Stimulated activated CD8-positive, alpha-beta memory T cell treated with anti-CD3 and anti-CD28 coated beads, Interleukin-12 subunit alpha, Interleukin-12 subunit beta, amount 100 ng/mL, for 4 hours (primary cell): ENCODE results near the gene PAX3.
"Not testable (repeated sequence)": the region's sequence is repeated elsewhere in the genome, so short reads cannot be mapped to it uniquely, and the experiment has no call there.

Experiments used
- DNase-seq: peaks from one replicate; pipeline ENCODE4 v3.0.0-alpha.2; 2020; ENCODE audit warnings: low read depth

Gene PAX3

DNA sequence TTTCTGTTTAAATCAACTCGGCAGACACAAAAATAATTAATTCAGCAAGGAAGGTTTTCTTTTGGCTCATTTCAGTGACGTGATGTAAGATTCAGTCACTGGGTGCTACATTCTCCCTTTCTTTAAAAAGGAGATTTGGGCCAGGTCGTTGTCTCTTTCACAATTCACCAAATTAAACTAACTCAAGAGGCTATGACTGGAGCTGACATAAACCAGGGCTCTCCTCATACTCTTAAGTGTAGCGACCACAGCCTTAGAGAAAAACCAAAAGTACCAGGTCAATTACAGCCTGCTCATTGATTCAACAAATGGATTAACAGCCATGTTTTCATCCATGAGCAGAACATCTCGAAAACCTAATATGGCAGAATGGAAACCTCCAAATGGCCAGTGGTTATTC lies 85.7 kb downstream of the PAX3 start:
- no peak for DNase-seq

DNA sequence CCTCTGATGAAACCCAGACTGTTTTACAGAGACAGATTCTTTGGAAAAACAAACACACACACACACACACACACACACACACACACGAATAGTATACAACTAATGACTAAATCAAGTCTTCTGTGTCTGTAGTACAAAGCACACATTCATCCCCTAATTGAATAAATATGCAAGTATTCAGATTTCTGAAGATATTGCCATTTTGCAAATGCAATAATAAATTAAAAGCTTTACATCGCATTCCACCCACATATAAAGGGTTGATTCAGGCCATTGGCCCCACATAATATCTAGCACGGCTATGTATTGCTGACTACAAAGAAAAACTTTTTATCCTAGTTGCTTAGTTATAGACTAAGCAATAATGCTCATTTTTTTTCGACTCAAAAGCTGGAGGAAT lies 86.2 kb downstream of the PAX3 start:
- DNase-seq: no peak

DNA sequence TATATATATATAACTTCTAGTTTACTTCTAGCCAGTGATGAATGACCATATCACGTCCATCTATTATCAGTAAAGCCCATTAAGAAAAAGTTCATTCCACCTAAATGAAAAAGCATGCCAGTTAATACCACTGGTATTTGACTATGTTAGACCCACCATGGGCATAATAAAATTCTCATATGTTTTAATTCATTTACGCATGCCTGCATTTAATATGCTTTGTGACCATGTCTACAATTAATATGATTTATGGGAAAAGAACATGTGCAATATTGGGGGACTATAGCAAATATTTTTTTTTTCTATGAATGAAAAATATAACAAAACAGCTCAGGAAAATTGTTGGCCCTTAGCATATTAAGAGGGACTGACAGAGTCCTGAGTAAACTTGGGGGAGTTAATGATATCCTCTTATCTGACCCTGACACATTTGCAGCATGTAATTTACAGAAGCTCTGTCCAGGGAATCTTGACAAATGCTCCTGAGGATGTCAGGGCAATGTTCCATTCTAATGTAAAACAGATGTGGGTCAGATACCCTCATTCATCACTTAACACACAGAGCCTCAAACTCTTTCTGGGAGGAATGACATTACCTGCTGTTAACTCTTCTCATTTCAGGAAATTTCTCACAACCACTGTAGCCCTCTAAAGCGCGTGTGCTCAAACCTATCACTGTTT lies 90.6 kb downstream of the PAX3 start:
- no peak for DNase-seq

DNA sequence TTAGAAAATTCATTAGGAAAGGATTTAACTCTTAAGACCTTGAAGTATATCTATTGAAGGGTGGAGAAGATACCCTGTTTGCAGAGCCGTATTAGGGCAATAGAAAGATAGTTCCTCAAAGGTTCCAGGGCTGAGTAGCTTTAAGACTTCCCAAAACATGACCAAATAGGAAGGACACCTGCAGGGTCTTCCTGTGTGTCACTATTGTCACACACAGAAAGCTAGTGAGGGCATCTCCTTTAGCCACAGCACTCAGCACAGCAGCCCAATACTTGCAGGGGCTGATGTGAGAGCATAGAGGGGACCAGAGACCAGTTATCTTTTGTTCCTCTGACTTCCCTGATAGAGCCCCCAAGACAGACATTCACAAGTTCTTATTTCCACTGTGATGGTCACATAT lies 93.7 kb downstream of the PAX3 start:
- DNase-seq: no peak

DNA sequence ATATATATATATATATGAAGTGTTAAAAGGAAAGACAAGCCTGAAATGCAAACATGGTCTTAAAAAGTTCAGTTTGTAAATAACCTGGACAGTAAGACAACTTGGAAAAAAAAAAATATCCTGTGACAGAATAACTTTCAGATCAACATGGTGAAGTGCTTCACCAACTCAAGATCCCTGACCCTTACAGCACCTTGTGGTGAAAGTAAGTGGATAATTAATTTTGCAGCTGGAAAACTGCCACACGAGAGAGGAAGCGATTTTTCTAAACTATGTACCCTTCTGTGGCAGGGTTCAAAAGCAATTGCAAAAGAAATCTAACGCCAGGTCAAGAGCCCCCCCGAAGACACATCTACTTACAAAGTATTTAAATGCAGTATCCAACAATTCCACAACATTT lies 95.8 kb downstream of the PAX3 start:
- no peak for DNase-seq

DNA sequence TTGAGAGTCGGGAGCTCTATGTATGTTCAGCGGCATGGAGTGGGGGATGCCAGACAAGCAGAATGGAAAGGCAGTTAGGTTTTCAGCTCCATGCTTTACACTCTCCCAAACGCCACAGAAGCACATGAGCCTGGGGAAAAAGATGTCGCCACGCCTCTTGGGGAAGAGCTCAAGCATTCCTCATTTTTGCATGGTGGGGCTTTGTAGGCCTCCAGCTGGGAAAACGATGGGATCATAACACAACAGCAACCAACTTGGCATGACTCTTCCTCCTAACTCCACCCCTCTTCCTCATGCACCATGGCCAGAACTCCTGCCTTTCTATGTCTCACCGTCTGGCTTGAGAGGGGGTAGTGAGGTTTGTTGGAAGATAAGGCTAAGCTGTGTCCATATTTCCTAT lies 102.6 kb downstream of the PAX3 start:
- DNase-seq: no peak

DNA sequence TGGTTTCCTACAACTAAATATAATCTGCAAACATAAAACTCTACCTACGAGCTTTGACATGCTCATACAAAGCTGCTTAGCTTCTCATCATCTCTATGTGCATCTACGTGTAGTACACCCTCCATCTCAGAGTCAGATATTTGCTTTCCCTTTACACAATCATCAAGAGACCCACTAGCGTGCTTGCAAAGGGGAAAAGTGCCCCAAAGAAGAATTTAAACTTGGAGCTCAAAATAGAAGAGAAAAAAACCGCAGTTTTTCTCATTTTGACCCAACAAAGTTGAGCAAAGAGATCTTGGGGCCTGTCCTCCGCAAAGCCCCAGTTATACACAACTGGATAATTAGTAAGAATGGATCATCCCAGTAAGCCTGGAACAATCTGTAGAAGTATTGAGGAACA lies 104.1 kb downstream of the PAX3 start:
- DNase-seq: no peak

DNA sequence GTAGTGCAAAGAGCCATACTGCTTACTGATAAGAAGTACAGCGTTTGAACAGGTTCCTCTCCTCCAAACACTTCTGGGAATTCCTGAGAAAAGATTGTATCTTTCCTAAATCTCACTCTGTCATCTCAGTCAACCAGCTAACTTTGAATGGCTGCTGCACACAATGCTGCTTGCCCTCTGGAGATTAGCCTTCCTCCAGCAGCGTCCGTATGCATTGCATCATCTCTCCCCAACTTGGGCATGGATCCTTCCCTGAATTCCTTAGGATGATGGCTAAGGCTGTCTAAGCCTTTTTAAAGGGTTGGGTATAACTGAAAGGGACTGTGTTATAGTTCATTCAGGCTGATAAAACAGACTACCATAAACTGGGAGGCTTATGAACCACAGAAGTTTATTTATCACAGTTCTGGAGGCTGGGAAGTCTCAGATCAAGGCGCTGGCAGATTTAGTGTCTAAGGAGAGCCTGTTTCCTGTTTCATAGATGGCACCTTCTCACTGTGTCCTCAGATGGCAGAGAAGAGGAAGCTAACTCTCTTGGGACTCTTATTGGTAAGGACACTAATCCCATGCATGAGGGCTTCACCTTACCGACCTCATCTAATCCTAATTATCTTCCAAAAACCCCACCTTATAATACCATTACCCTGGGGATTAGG lies 105.3 kb downstream of the PAX3 start:
- no peak for DNase-seq

DNA sequence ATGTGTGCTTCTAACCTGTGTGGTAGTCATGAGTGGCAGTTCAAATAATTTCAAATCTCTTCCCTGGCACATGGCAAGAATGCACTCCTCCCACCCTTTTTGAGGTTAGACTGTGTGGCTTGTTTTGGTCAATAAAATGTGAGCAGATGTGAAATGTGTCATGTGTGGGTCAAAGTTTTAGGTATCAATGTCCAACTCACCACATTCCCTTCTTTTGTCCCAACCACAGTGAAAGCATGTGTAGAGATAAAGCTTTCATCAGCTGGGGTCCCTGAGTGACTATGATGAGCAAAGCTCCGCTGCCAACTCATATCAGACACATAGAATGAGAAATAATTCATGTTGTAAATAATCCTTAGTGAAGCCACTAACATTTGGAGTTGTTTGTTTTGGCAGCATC lies 118.2 kb downstream of the PAX3 start:
- no peak for DNase-seq

DNA sequence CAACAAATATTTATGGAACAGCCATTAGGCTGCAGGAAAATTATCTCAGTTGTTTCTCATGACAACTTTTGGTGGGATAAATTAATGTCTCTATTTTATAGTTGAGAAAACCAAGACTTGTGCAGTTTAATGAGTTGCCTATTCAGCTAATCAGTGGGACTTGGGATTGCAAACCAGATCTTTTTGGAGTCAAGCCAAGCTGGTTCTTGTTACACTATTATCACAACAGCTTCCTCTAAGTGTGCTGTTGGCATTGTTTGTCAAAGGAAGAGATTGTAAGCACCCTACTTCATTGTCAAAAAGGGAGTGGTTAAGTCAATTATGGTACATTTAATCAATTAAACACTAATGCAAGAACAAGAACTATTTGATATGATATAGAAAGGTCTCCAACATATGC lies 119.2 kb downstream of the PAX3 start:
- no peak for DNase-seq

DNA sequence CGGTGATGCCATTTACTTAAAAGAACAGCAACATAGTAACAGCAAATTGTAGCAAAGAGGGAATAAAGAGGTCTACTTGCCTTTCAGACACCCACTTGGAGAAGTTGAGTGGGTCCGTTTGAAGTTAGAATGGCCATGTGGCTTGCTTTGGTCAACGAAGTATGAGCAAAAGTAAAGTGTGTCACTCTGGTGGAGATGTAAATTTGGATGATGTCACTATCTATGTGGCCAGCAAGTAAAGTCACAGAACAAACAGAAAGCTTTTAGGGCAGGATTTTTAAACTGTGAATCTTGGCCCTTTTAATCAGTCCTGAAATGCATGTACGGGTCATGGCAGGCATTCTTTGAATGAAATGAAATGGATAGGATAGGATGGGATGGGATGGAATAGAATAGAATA lies 120.3 kb downstream of the PAX3 start:
- DNase-seq: no peak

DNA sequence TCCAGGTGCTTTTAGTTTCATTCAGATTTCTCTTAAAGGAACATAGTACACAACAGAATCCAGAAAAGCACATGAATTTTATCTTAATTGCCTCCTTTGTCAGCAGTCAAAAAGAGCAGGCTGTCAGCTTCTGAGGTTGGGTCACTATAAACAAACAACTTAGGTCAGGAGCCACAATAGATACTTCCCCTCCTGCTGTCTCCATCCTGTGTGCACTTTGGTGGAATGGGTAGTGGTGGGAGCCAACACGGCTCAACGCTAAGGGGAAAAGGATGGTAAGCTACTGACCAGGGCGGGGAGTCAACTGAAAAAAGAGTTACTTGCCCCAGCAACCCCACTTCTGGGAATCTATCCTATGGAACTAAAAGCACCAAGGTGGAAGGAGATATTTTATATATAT lies 121.9 kb downstream of the PAX3 start:
- DNase-seq: no peak

DNA sequence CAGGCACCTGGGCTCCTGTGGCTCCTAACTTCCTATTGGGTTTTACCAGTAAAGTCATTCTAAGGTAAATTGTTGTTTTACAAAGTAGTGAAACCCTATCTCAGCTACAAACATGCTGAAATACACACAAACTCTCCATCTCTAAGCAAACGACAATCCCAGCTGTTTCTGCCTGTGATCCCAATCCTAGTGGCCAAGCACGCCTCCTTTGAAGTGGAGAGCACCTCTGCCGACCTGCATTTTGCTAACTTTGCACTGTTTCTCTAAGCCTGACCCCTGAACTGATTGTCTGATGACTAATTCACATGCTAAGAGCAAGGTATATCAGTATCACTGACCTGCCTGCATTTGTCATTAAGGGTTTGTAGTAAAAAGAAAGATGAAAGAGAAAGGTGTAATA lies 124.3 kb downstream of the PAX3 start:
- no peak for DNase-seq

DNA sequence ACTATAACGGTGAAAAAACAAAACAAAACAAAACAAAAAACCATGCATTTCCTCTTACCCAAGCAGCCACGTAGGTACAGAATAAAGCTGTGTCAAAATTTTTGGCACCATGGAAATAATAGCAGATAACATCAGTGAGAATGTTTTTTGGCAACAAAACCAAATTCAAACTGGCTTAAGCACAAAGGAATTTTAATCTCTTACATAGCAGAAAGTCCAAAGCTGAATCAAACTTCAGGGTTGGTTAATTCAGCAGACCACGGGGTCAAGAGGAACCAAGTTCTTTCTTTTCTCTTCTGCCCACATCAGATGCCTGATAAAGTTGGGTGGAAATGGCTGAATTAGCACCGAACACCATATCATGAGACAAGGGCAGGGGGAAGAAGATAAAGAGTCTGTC lies 129.5 kb downstream of the PAX3 start:
- no peak for DNase-seq

DNA sequence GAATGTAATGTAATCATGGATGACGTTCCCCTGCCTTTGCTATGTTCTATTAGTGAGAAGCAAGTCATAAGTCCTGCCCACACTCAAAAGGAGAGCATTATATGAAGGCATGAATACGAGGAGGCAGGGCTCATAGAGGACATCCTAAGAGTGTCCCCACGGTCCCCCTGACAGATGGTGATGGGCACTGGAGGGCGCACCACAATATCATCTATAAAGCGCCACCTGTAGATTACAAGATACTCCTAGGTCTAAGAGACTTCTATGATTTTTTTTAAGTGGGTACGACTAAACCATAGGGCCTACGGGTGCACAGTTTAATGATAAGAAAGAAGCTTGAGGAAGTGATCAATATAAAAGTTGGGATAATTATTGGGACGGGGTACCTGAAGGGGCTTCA lies 131.0 kb downstream of the PAX3 start:
- no peak for DNase-seq

DNA sequence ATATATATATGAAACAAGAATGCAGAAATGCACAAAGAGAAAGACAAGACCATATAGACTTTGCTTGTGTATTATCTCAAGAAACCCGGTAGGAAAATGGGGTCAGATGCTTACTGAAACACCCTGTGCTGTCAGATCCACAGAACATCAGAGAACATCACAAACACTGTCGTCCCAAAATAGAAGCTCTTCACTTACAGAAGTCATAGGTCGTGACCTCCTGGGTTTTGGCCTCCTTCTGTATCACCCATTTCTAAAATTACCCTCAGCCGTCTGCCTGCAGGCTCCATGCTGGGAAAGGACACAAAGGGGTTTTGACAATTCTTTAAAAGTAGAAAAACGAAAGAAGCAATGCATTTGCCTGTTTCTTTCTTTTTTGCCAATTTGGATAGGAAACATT lies 137.9 kb downstream of the PAX3 start:
- no peak for DNase-seq

DNA sequence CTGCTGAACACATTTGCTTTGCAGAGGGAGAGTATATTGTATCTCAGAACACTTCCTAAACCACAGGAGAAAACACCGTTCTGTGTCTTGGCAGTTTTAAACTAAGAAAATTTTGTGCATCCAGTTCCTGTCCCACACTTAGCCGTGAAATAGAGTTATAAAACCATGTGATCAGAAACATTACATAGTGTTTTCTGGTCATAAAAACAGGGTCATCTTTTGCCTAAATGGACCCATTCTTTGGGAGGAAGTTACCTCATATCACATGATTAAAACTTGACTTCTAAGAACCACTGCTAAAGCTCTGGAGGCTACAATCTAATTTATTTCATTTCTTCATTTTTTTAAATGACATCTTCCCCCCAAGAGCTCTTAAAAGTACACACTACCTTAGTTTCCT lies 138.7 kb downstream of the PAX3 start:
- no peak for DNase-seq

DNA sequence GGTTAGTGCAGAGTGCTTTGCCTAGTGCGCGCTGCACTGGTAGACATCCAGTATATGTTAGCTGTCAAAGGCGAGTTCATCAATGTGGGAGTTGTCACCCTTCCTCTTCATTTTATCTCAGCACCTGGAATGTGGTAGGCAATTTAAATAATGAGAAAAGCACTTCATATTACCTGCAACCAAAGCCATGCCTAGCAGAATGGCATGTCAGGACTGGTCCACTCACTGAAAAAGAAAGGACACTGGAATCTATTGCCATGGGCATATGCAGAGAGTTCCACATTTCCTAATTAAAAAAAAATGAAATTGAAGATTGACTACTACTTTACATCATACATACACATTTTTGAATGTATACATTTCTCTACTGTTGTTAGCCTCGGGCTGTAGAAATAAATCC lies 139.6 kb downstream of the PAX3 start:
- DNase-seq: no peak

DNA sequence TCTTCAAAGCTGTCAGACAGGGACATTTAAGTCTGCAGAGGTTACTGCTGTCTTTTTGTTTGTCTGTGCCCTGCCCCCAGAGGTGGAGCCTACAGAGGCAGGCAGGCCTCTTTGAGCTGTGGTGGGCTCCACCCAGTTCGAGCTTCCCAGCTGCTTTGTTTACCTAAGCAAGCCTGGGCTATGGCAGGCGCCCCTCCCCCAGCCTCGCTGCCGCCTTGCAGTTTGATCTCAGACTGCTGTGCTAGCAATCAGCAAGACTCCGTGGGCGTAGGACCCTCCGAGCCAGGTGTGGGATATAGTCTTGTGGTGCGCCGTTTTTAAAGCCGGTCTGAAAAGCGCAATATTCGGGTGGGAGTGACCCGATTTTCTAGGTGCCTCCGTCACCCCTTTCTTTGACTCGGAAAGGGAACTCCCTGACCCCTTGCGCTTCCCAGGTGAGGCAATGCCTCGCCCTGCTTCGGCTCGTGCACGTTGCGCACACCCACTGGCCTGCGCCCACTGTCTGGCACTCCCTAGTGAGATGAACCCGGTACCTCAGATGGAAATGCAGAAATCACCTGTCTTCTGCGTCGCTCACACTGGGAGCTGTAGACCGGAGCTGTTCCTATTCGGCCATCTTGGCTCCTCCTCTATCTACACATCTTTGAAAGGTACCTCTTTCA lies 143.7 kb downstream of the PAX3 start:
- not testable (repeated sequence) for DNase-seq
